Prostate gland (tissue), 2 donors: ENCODE results near the gene TMEM169.

Experiments used
- POLR2A ChIP-seq: fragments of 450-650 bp; IDR thresholded peaks from one replicate; pipeline ENCODE4 v1.6.1; 2016; ENCODE audit warnings: antibody characterized with exemption, mild to moderate bottlenecking
- POLR2AphosphoS5 ChIP-seq: sonication (generic); formaldehyde crosslinking; IDR thresholded peaks from one replicate; pipeline ENCODE4 v1.6.1; 2017; ENCODE audit warnings: antibody characterized with exemption
- TF ChIP-seq, protein P1 (sequence below), 4 experiments: fragments of 200-600 bp in 2 of 4; fragments of 450-650 bp in 2 of 4; sonication (generic) in 2 of 4; IDR thresholded peaks; 1 replicate in 3 of 4; 2 replicates in 1 of 4; pipeline ENCODE4 v1.5.1; 2016 to 2019; ENCODE audit warnings: antibody characterized with exemption in 4 of 4, mild to moderate bottlenecking in 2 of 4, moderate library complexity in 2 of 4

GRCh38 chr2:216064014-216064630 is 17.6 kb upstream of the TMEM169 start:
- TF ChIP-seq, protein P1, sequence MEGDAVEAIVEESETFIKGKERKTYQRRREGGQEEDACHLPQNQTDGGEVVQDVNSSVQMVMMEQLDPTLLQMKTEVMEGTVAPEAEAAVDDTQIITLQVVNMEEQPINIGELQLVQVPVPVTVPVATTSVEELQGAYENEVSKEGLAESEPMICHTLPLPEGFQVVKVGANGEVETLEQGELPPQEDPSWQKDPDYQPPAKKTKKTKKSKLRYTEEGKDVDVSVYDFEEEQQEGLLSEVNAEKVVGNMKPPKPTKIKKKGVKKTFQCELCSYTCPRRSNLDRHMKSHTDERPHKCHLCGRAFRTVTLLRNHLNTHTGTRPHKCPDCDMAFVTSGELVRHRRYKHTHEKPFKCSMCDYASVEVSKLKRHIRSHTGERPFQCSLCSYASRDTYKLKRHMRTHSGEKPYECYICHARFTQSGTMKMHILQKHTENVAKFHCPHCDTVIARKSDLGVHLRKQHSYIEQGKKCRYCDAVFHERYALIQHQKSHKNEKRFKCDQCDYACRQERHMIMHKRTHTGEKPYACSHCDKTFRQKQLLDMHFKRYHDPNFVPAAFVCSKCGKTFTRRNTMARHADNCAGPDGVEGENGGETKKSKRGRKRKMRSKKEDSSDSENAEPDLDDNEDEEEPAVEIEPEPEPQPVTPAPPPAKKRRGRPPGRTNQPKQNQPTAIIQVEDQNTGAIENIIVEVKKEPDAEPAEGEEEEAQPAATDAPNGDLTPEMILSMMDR (IDR thresholded peaks at IDR 0.05): no peak
- TF ChIP-seq POLR2AphosphoS5 (no peak), POLR2A (no peak)
